Effector memory CD4-positive, alpha-beta T cell (primary cell): ENCODE measurements around the gene CNTLN.
"Not testable (repeated sequence)": the region's sequence is repeated elsewhere in the genome, so short reads cannot be mapped to it uniquely, and the experiment has no call there.

Experiments used
- DNase-seq, 3 donors: peaks; one replicate each; pipeline ENCODE4 v3.0.0-alpha.2; 2020
- H3K27ac ChIP-seq: 2 replicates; pipeline ENCODE4 v1.7.0; 2013; ENCODE audit warnings: mild to moderate bottlenecking, low read length, moderate library complexity; ENCODE audit not compliant: insufficient read depth, poor library complexity, severe bottlenecking
- H3K27me3 ChIP-seq: replicated peaks from 2 replicates; pipeline ENCODE4 v1.7.0; 2013; ENCODE audit warnings: mild to moderate bottlenecking, low read length; ENCODE audit not compliant: insufficient read depth, control insufficient read depth, poor library complexity, severe bottlenecking
- H3K36me3 ChIP-seq: 2 replicates; pipeline ENCODE4 v1.7.0; 2013; ENCODE audit warnings: mild to moderate bottlenecking, low read length, moderate library complexity; ENCODE audit not compliant: control insufficient read depth, insufficient read depth
- H3K4me1 ChIP-seq: 2 replicates; pipeline ENCODE4 v1.7.0; 2013; ENCODE audit warnings: low read length, mild to moderate bottlenecking; ENCODE audit not compliant: control insufficient read depth, insufficient read depth, poor library complexity, severe bottlenecking
- H3K4me3 ChIP-seq: 2 replicates; pipeline ENCODE4 v1.7.0; 2013; ENCODE audit warnings: low read length, low read depth, mild to moderate bottlenecking; ENCODE audit not compliant: insufficient read depth, poor library complexity, severe bottlenecking
- H3K9me3 ChIP-seq: 2 replicates; pipeline ENCODE4 v1.7.0; 2013; ENCODE audit warnings: mild to moderate bottlenecking, low read length, moderate library complexity; ENCODE audit not compliant: control insufficient read depth

The CNTLN gene

DNA sequence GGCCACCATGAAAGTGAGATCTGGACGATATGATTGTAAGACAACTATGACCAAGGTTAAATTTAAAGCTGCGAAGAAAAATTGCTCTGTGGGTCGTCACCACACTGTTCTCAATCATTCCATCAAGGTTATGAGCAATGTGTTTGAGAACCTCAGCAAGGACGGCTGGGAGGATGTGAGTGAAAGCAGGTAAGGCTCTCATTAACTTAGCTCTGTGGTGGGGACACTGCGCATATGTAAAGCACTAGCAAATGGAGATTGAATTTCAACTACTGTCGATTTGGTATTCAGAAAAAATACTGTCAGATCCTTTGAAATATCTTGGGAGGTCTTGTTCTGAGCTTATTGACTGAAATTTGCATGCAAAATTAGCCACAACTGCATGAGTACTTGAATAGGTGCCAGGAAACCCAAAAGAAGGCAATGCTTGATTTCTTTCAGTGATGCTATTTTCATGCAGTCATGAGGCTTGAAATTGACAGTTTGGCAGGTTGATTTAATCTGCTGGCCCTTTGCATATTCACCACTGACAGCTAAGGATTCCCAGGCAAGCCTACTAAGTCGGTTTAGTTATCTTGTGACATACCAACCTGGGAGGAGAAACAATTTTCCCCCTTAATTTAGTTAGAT lies 260.2 kb downstream of the CNTLN start:
- H3K27ac ChIP-seq = no peak overlapping the region
- no peaks in the 10 kb centered on the region for H3K9me3 ChIP-seq
- H3K27me3 ChIP-seq = no peaks in the 10 kb centered on the region
- H3K4me1 ChIP-seq = no peaks in the 10 kb centered on the region
- no peak for DNase-seq
- no peak overlapping the region for H3K4me3 ChIP-seq
- no peaks in the 10 kb centered on the region for H3K36me3 ChIP-seq

DNA sequence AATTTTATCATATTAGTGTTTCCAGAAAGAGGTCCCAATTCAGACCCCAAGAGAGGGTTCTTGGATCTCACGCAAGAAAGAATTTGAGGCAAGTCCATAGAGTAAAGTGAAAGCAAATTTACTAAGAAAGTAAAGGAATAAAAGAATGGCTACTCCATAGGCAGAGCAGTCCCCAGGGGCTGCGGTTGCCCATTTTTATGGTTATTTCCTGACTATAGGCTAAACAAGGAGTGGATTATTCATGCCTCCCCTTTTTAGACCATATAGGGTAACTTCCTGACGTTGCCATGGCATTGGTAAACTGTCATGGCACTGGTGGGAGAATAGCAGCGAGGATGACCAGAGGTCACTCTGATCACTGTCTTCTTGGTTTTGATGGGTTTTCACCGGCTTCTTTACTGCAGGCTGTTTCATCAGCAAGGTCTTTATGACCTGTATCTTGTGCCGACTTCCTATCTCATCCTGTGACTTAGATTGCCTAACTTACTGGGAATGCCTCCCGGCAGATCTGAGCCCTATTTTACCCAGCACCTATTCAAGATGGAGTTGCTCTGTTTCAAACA lies 262.4 kb downstream of the CNTLN start:
- not testable (repeated sequence) for DNase-seq, H3K4me1 ChIP-seq, H3K27ac ChIP-seq, H3K27me3 ChIP-seq, H3K4me3 ChIP-seq, H3K9me3 ChIP-seq, H3K36me3 ChIP-seq

DNA sequence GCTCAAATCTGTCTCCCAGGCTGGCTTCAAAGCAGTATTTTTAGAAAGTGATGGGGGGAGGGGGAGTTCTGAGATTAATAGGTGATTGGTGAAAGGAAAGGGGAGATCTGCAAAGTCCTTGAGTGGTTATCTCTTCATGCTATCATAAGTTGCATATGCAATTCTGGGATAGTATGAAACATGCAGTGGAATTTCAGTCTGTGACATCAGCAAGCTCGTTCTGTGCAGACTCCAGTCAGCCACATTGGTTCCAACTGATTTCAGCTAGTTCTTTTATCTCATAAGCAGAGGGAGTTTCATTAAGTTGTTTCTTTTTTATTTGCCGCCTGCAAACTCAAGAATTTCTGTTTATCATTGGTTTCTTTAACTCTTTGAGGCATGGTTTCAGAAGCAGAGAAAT lies 263.5 kb downstream of the CNTLN start:
- no peak overlapping the region for H3K4me3 ChIP-seq
- no peaks in the 10 kb centered on the region for H3K4me1 ChIP-seq
- H3K27ac ChIP-seq = no peak overlapping the region
- no peaks in the 10 kb centered on the region for H3K9me3 ChIP-seq
- H3K36me3 ChIP-seq = no peaks in the 10 kb centered on the region
- no peak for DNase-seq
- no peaks in the 10 kb centered on the region for H3K27me3 ChIP-seq

DNA sequence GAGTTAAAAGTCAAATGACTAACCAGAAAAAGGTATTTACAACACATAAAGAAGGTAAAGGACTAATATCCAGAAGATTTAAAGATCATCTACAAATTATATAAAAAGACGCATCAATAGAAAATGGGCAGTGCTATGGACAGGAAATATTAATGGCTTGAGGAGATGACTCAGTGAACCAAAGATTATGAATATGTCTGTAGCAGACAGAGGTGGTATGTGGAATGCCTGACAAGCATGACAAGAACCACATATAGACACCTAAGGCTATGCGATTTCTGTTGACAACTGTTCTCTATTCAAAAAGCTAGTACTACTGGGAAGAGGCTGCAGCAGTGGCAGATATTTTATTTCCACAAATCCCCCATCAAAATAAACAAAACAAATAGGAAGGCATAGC lies 267.0 kb downstream of the CNTLN start:
- no peak for DNase-seq
- H3K9me3 ChIP-seq = no peaks in the 10 kb centered on the region
- no peaks in the 10 kb centered on the region for H3K27me3 ChIP-seq
- H3K4me3 ChIP-seq = no peak overlapping the region
- no peaks in the 10 kb centered on the region for H3K4me1 ChIP-seq
- H3K36me3 ChIP-seq = no peaks in the 10 kb centered on the region
- no peak overlapping the region for H3K27ac ChIP-seq

DNA sequence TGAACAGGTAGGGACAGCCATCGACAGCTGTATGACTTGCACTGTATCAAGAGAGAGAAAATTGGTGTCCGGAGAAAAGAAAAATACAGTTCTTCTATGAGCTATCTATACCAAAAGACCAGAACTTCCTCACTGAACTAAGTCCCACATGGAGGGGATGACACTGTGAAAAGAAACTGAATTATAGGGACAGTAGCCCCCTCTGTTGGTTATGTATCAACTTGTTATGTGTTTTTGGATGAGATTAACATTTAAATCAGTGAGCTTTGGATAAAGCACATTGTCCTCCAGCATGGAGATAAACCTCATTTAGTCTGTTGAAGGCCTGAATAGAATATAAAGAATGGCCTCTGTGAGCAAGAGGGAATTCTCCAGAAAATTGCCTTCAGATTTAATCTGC lies 267.5 kb downstream of the CNTLN start:
- Histone ChIP-seq H3K4me3 (no peak overlapping the region), H3K4me1 (no peaks in the 10 kb centered on the region), H3K27me3 (no peaks in the 10 kb centered on the region), H3K27ac (no peak overlapping the region), H3K36me3 (no peaks in the 10 kb centered on the region), H3K9me3 (no peaks in the 10 kb centered on the region)
- no peak for DNase-seq

DNA sequence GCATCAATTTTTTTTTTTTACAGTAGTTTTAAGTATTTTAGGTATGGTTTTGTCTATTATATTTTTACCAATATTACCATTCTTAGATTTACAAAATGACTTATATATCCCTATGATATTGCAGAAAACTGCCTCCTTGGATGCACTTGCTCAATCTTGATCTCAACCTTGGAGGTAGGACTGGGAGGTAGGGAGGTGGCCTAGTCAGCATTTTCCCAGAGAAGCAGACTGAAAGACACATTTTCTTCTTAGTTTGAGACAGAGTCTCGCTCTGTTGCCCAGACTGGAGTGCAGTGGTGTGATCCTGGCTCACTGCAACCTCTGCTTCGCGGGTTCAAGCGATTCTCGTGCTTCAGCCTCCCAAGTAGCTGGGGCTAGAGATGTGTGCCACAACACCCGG lies 268.7 kb downstream of the CNTLN start:
- Histone ChIP-seq H3K4me3 (no peak overlapping the region), H3K27ac (no peak overlapping the region), H3K27me3 (no peaks in the 10 kb centered on the region), H3K36me3 (no peaks in the 10 kb centered on the region), H3K4me1 (no peaks in the 10 kb centered on the region), H3K9me3 (no peaks in the 10 kb centered on the region)
- DNase-seq = no peak

DNA sequence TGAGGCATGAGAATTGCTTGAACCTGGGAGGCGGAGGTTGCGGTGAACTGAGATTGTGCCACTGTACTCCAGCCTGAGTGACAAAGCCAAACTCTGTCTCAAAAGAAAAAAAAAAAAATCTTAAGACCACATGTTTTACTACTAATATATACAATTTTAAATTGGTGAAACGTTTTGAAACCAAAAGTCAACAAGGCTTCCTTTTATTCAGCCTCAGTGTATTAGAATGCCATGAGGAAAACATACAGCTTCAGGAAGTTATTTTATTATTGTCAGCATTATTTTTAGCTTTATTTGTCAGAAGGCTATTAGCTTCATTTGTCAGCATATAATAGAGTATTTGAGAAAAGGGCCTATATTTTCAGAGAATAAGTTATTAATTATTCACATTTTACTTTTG lies 280.1 kb downstream of the CNTLN start:
- H3K9me3 ChIP-seq = no peaks in the 10 kb centered on the region
- no peaks in the 10 kb centered on the region for H3K4me1 ChIP-seq
- H3K27me3 ChIP-seq = no peaks in the 10 kb centered on the region
- no peak overlapping the region for H3K27ac ChIP-seq
- no peak overlapping the region for H3K4me3 ChIP-seq
- DNase-seq = no peak
- no peaks in the 10 kb centered on the region for H3K36me3 ChIP-seq

DNA sequence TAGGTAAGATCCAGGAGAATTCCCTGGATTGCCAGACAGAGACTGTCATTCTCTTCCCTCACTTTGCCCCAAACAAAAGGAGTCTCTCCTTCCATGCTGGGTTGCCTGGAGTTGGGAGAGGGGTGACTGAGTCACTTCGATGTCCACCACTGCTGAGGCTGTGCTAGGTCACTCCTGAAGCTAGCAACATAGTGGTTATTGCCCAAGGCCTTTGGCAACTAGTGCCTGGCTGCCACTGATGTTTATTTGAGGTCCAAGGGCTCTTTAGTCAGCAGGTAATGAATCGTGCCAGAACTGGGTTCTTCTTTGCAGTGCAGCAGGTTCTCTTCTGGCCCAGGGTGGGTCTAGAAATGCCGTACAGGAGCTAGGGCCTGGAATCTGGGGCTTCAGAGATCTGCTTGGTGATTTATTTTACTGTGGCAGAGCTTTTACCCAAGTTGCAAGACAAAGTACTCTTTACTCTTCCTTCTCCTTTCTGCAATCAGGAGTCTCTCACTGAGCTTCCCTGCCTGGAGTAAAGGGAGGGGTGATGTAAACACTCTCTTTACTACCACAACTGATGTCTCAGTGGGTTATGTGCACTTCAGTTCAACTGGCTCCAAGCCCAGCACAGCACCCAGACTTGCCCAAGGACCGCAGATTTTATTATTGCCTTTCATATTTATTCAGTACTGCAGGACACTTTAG lies 288.3 kb downstream of the CNTLN start:
- no peaks in the 10 kb centered on the region for H3K4me1 ChIP-seq
- DNase-seq = no peak
- no peaks in the 10 kb centered on the region for H3K36me3 ChIP-seq
- no peaks in the 10 kb centered on the region for H3K27me3 ChIP-seq
- no peak overlapping the region for H3K4me3 ChIP-seq
- H3K27ac ChIP-seq = no peak overlapping the region
- H3K9me3 ChIP-seq = no peaks in the 10 kb centered on the region

DNA sequence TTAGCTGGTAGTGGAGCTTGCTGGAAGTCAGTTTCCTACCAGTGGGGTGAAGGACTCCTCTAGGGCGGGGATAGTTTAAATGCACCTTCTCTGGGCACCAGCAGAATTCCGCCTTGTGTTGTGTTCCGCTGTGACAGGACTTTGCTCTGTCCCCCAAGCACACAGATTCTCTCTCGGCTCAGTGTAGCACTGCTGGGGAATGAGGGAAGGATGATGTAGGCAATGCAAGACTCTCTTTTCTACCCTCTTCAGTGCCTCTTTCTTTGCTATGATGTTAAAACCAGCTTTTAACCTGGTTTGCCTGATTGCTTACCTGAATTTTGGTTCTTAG lies 288.8 kb downstream of the CNTLN start:
- DNase-seq = no peak
- H3K27me3 ChIP-seq = no peaks in the 10 kb centered on the region

DNA sequence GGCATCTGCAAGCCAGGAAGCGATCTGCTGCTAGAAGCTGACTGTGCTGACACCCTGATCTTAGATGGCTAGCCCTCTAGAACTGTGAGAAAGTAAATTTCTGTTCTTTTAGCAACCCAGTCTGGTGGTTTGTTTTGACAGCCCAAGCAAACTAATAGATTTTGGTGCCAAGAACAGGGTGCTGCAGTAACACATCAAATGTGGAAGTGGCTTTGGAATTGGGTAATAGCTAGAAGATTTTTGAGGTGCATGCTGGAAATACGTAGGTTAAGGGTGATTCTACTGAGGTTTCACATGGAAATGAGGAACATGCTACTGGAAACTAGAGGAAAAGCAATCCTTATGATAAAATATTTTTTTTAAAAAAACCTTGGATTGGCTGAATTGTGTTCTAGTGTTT lies 290.5 kb downstream of the CNTLN start:
- Histone ChIP-seq H3K9me3 (no peaks in the 10 kb centered on the region), H3K27ac (no peak overlapping the region), H3K4me3 (no peak overlapping the region), H3K36me3 (no peaks in the 10 kb centered on the region), H3K4me1 (no peaks in the 10 kb centered on the region), H3K27me3 (no peaks in the 10 kb centered on the region)
- no peak for DNase-seq

More for the DNA sequence above, 288.8 kb downstream of the CNTLN start:
- Histone ChIP-seq H3K36me3 (no peaks in the 10 kb centered on the region), H3K4me1 (no peaks in the 10 kb centered on the region), H3K9me3 (no peaks in the 10 kb centered on the region), H3K27ac (no peak overlapping the region), H3K4me3 (no peak overlapping the region)
